Dendritic cell treated with granulocyte-macrophage colony-stimulating factor and Interleukin-4, amounts not matched to agents 40 ng/mL and 50 ng/mL, for 4 days (primary cell): ENCODE measurements around the gene ATXN7L1.
A peak's percentile ranks its signal among the peaks of the same experiment; 100 is the strongest.

Source experiments
- H3K27ac Mint-ChIP-seq: one replicate; pipeline ENCODE4 v1.8.0; 2022; ENCODE audit warnings: mild to moderate bottlenecking, mixed read lengths
- H3K27me3 Mint-ChIP-seq: one replicate; pipeline ENCODE4 v1.8.0; 2022; ENCODE audit warnings: mild to moderate bottlenecking, mixed read lengths
- H3K36me3 Mint-ChIP-seq: one replicate; pipeline ENCODE4 v1.8.0; 2022; ENCODE audit warnings: low read depth, mixed read lengths
- H3K4me1 Mint-ChIP-seq: one replicate; pipeline ENCODE4 v1.8.0; 2022; ENCODE audit warnings: low read depth, mixed read lengths
- H3K4me3 Mint-ChIP-seq: one replicate; pipeline ENCODE4 v1.8.0; 2022; ENCODE audit warnings: mild to moderate bottlenecking, moderate library complexity, mixed read lengths
- H3K9me3 Mint-ChIP-seq: one replicate; pipeline ENCODE4 v1.8.0; 2022; ENCODE audit warnings: mixed read lengths
- intact Hi-C: fragments of 100-400 bp; cut with micrococcal nuclease; formaldehyde crosslinking; loops from one replicate; pipeline ENCODE4 v1.15.0; 2022

The ATXN7L1 gene

GRCh38 chr7:105876091-105876963 is at the start of gene ATXN7L1:
ATXN7L1 (minus strand) TSS chr7:105876599; CDS start chr7:105876558, 41 bp downstream.
- H3K27me3 Mint-ChIP-seq, result peaks cover 34% of the 10 kb centered on the region
- peak within 1 kb of the TSS; percentile 88 for H3K4me3 Mint-ChIP-seq
- peak within 1 kb of the TSS; percentile 97 for H3K27ac Mint-ChIP-seq
- peaks cover 28% of the 10 kb centered on the region for H3K36me3 Mint-ChIP-seq
- peaks cover 33% of the 10 kb centered on the region for H3K4me1 Mint-ChIP-seq
- no peaks in the 10 kb centered on the region for H3K9me3 Mint-ChIP-seq
- intact Hi-C loops, result loop anchor here (1.0 to 10.0 kb wide), 3 partner anchors 67 to 219 kb away; no protein-coding TSS in a partner anchor

GRCh38 chr7:105926131-105926530 is 49.7 kb upstream of the ATXN7L1 start:
- Mint-ChIP-seq H3K27me3 (peaks cover 14% of the 10 kb centered on the region), H3K4me3 (no peak overlapping the region), H3K27ac (no peak overlapping the region), H3K9me3 (peaks cover 14% of the 10 kb centered on the region), H3K4me1 (no peaks in the 10 kb centered on the region), H3K36me3 (no peaks in the 10 kb centered on the region)
- intact Hi-C loops, result no loop called here

- no peak overlapping the region for H3K27ac Mint-ChIP-seq
- no peak overlapping the region for H3K4me3 Mint-ChIP-seq
- H3K36me3 Mint-ChIP-seq, result no peaks in the 10 kb centered on the region
- no peaks in the 10 kb centered on the region for H3K4me1 Mint-ChIP-seq
- intact Hi-C loops, result no loop called here
- H3K27me3 Mint-ChIP-seq, result peaks cover 12% of the 10 kb centered on the region
- H3K9me3 Mint-ChIP-seq, result peaks cover 17% of the 10 kb centered on the region
Measured at GRCh38 chr7:105924945-105925344, 48.5 kb upstream of the ATXN7L1 start.

GRCh38 chr7:105920766-105921165 is 44.4 kb upstream of the ATXN7L1 start:
- H3K4me1 Mint-ChIP-seq, result no peaks in the 10 kb centered on the region
- H3K27ac Mint-ChIP-seq, result no peak overlapping the region
- intact Hi-C loops, result no loop called here
- H3K36me3 Mint-ChIP-seq, result no peaks in the 10 kb centered on the region
- H3K27me3 Mint-ChIP-seq, result peaks cover 6% of the 10 kb centered on the region
- H3K9me3 Mint-ChIP-seq, result peaks cover 32% of the 10 kb centered on the region
- no peak overlapping the region for H3K4me3 Mint-ChIP-seq

GRCh38 chr7:105917659-105918058 is 41.3 kb upstream of the ATXN7L1 start:
- Mint-ChIP-seq H3K36me3 (no peaks in the 10 kb centered on the region), H3K4me3 (no peak overlapping the region), H3K9me3 (peaks cover 18% of the 10 kb centered on the region), H3K27ac (no peak overlapping the region), H3K4me1 (no peaks in the 10 kb centered on the region), H3K27me3 (peaks cover 14% of the 10 kb centered on the region)
- intact Hi-C loops, result no loop called here

GRCh38 chr7:105916603-105917002 is 40.2 kb upstream of the ATXN7L1 start:
- intact Hi-C loops, result no loop called here
- Mint-ChIP-seq H3K4me3 (no peak overlapping the region), H3K36me3 (no peaks in the 10 kb centered on the region), H3K27ac (no peak overlapping the region), H3K9me3 (peaks cover 18% of the 10 kb centered on the region), H3K4me1 (no peaks in the 10 kb centered on the region), H3K27me3 (peaks cover 14% of the 10 kb centered on the region)

- intact Hi-C loops, result no loop called here
- H3K4me1 Mint-ChIP-seq, result no peaks in the 10 kb centered on the region
Measured at GRCh38 chr7:105913947-105914346, 37.5 kb upstream of the ATXN7L1 start.

GRCh38 chr7:105911961-105912575 is 35.7 kb upstream of the ATXN7L1 start:
- no peak overlapping the region for H3K4me3 Mint-ChIP-seq
- peaks cover 8% of the 10 kb centered on the region for H3K9me3 Mint-ChIP-seq
- no peaks in the 10 kb centered on the region for H3K4me1 Mint-ChIP-seq
- intact Hi-C loops, result no loop called here
- no peak overlapping the region for H3K27ac Mint-ChIP-seq
- no peaks in the 10 kb centered on the region for H3K36me3 Mint-ChIP-seq
- peaks cover 10% of the 10 kb centered on the region for H3K27me3 Mint-ChIP-seq

More at GRCh38 chr7:105913947-105914346, 37.5 kb upstream of the ATXN7L1 start:
- Mint-ChIP-seq H3K36me3 (no peaks in the 10 kb centered on the region), H3K27me3 (peaks cover 12% of the 10 kb centered on the region), H3K27ac (no peak overlapping the region), H3K4me3 (no peak overlapping the region), H3K9me3 (peaks cover 14% of the 10 kb centered on the region)

- H3K27ac Mint-ChIP-seq, result no peak overlapping the region
- H3K9me3 Mint-ChIP-seq, result peaks cover 8% of the 10 kb centered on the region
- no peaks in the 10 kb centered on the region for H3K4me1 Mint-ChIP-seq
- no peaks in the 10 kb centered on the region for H3K36me3 Mint-ChIP-seq
- H3K27me3 Mint-ChIP-seq, result peaks cover 6% of the 10 kb centered on the region
- intact Hi-C loops, result no loop called here
- no peak overlapping the region for H3K4me3 Mint-ChIP-seq
Measured at GRCh38 chr7:105910172-105910571, 33.8 kb upstream of the ATXN7L1 start.

GRCh38 chr7:105909742-105910141 is 33.3 kb upstream of the ATXN7L1 start:
- no peaks in the 10 kb centered on the region for H3K4me1 Mint-ChIP-seq
- H3K4me3 Mint-ChIP-seq, result no peak overlapping the region
- intact Hi-C loops, result no loop called here
- no peak overlapping the region for H3K27ac Mint-ChIP-seq
- peaks cover 3% of the 10 kb centered on the region for H3K27me3 Mint-ChIP-seq
- peaks cover 8% of the 10 kb centered on the region for H3K9me3 Mint-ChIP-seq
- H3K36me3 Mint-ChIP-seq, result no peaks in the 10 kb centered on the region

GRCh38 chr7:105907129-105907846 is 30.9 kb upstream of the ATXN7L1 start:
- H3K36me3 Mint-ChIP-seq, result no peaks in the 10 kb centered on the region
- peaks cover 2% of the 10 kb centered on the region for H3K27me3 Mint-ChIP-seq
- peaks cover 8% of the 10 kb centered on the region for H3K9me3 Mint-ChIP-seq
- no peak overlapping the region for H3K4me3 Mint-ChIP-seq
- intact Hi-C loops, result no loop called here
- no peak overlapping the region for H3K27ac Mint-ChIP-seq
- H3K4me1 Mint-ChIP-seq, result no peaks in the 10 kb centered on the region

- no peaks in the 10 kb centered on the region for H3K4me1 Mint-ChIP-seq
- no peaks in the 10 kb centered on the region for H3K36me3 Mint-ChIP-seq
- intact Hi-C loops, result no loop called here
Measured at GRCh38 chr7:105906695-105907094, 30.3 kb upstream of the ATXN7L1 start.

GRCh38 chr7:105905910-105906568 is 29.6 kb upstream of the ATXN7L1 start:
- peaks cover 4% of the 10 kb centered on the region for H3K9me3 Mint-ChIP-seq
- no peaks in the 10 kb centered on the region for H3K36me3 Mint-ChIP-seq
- H3K4me1 Mint-ChIP-seq, result no peaks in the 10 kb centered on the region
- peaks cover 2% of the 10 kb centered on the region for H3K27me3 Mint-ChIP-seq
- no peak overlapping the region for H3K27ac Mint-ChIP-seq
- intact Hi-C loops, result no loop called here
- no peak overlapping the region for H3K4me3 Mint-ChIP-seq

More at GRCh38 chr7:105906695-105907094, 30.3 kb upstream of the ATXN7L1 start:
- Mint-ChIP-seq H3K9me3 (peaks cover 8% of the 10 kb centered on the region), H3K27me3 (peaks cover 2% of the 10 kb centered on the region), H3K27ac (no peak overlapping the region), H3K4me3 (no peak overlapping the region)
